ENCODE results near the gene IL23A.
"Not testable (repeated sequence)": the region's sequence is repeated elsewhere in the genome, so short reads cannot be mapped to it uniquely, and the experiment has no call there.

The IL23A gene

DNA sequence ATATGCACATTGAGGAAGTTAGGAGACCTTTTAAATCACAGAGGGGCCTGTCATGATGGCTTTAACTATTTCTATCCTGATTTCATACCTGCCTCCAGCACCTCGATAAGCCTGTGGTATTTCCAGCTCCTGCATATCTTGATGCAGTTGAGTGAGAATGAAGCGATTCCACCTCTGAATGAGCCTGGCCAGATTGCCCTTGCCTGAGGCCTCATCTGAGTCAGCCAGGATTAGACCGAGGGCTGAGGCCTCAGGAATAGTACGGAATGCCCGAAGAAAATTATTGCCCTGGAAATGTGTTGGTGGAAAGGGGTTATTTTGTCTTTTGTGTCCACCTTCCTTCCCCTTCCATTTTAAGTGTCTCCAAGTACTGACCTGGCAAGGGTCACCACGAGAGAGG lies 14.5 kb upstream of the IL23A start:
- in situ Hi-C loops (cut with HindIII; ENCODE audit: low sequenced_read_pairs), result no loop called here

DNA sequence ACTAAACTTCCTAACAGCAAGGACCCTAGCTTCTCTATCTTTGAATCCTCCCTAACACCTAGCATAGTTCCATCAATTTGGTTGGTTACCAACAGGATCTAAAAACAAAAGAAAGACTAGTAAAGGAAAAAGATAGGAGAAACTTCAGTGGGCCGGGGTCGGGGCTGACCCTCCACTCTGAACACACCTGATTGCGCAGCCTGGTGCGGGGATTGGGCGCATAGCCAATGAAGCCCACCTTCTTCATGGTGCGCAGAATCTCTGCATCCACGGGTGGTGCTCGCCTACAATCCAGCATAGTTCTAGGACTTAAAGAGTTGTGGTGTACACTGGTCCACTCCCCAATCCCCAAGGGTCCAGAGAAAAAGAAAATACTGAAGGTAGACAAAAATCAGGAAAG lies 12.6 kb upstream of the IL23A start:
- in situ Hi-C loops (cut with HindIII; ENCODE audit: low sequenced_read_pairs), result no loop called here

DNA sequence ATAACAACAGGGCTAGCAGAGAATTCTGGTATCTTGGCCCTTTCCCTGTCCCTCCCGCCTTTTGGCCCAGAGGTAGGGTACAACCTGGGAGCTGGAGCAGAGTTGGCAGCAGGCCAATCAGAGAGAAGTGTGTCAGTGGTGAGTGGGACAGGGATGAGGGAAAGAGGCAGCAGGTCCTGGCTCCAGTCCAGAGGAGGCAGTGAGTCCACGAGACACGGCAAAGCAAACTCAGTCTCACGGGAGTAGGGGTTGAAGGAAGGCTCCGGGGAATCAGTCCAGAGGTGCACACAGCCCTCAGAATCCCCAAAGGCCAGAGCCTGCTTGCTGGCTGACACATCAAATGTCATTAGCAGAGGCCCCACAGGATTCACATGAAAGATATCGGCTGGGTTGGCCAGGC lies 12.2 kb upstream of the IL23A start:
- in situ Hi-C loops (cut with HindIII; ENCODE audit: low sequenced_read_pairs), result no loop called here

DNA sequence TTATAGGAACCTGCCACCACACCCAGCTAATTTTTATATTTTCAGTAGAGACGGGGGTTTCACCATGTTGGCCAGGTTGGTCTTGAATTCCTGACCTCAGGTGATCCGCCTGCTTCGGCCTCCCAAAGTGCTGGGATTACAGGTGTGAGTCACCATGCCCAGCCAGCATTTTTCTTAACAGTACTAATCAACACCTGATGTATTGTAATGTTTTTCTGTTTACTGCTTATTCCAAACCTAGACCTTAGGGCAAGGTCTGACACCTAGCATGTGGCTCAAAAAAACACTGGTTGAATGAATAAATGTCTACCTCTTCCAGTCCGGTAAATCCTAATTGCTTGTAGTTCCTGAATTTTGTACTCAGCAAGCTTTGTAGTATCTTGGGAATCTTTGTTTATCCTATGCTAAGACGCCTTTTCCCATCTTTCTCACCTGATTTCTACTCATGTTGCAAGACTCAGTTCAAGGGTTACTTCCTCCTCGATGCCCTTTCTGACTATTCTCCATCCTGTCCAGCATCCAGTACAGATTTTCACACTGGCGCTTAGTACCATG lies 7.7 kb upstream of the IL23A start:
- in situ Hi-C loops (cut with HindIII; ENCODE audit: low sequenced_read_pairs), result no loop called here

DNA sequence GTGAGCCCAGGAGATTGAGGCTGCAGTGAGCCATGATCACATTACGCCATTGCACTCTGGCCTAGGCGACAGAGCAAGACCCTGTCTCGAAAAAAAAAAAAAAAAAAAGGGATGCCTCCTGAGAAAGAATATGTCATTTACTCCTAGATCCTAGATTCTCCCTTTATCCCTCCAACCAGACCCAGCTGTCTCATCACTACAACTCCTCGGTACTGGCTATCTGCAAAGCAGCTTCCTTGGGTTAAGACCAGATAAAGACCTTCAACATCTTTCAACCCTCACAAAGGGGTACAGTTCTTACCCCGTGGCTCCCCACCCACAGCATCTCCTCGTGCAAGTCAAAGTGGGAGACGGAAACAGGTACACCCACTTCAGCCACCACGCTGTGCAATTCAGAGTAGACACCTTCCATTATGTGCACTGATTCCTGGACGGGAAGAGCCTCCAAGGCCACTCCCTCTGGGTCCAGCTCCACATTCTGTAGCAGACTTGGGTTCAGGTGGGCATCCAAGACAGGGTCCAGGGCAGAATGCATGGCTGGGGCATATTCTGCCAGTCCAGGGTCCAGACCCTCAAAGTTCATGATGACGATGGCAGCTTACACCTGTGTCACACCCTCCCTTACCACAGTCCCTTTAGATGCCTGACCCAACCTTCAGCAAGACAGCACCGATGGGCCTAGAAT lies 6.0 kb upstream of the IL23A start:
- in situ Hi-C loops (cut with HindIII; ENCODE audit: low sequenced_read_pairs), result no loop called here

DNA sequence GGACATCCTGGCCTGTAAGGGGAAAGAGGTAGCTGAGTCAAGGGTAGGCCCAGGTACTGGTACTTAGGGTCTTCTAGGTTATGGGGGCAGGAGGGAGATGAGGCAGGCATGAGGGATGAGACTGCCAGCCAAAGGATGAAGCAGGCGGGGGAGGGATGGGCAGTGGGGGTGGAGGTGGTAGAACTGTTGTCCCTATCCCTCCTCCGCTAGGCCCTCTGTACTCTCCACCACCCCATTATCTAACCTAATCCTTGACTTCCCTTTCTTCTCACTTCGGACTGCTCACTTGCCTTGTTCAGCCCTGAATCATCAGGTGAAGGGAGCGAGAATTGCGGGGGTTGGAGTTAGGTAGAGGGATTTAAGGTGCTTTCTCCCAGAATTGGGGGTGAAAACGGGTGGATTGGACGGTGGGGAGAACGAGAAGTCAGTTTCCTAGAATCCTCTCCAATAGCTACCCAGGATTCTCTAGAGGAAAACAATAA lies 5.4 kb upstream of the IL23A start:
- in situ Hi-C loops (cut with HindIII; ENCODE audit: low sequenced_read_pairs), result no loop called here

DNA sequence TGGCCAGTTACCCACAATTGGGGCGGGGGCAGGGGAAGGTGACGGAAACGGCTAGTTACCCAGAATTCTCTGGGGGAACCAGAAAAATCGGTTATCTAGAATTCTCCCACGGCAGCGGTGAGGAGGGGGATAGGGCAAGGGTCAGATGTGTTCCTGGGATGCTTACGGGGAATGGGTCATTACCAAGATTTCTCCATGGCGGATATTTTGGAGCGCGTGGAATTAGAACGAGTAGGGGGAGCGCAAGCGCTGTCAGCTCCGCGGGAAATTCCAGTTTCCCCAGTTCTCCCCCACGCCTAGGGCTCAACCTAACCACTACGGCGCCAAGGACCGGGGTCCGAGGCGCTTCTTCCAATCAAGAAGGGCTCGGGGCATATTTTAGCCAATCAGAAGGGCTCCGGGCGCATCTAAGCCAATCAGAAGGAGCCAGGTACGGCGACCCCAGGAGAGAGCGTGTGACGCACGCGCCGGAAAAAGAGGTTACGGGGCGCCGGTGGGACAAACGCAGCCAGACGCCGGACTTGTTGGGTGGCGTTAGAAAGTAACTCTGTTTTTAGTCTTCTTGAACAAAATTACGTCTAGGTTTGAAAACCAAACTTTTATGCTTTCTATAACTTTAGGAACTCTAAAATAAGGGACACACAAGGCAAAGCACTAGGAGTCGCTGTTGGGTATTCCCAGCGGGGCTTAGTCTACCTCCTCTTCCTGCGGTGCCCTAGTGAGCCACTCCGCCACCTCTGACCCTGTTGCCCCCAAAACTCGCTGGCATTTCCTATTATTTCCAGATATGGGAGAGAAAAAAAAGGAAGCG lies 4.8 kb upstream of the IL23A start, which contains the start of gene PAN2:
Gene PAN2, minus strand, starts transcription at position 322 of the 811 bp plus-strand sequence. CDS start 906 bp downstream, outside the sequence.
- in situ Hi-C loops (cut with HindIII; ENCODE audit: low sequenced_read_pairs), result no loop called here

DNA sequence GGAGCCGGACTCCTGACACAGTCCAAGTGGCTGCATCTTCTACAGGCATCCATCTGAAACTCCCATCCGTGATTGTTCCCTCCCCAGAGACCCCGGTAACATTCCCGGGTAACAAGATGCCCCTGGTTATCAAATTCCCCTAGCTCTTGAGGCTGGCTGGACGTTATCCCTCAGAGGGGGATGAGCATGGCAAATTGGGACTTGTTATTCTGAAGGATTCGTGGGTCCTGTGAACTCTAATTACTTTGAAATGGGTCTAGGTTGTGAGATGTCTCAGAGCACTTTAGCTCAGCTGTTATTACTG lies 4.2 kb upstream of the IL23A start:
- in situ Hi-C loops (cut with HindIII; ENCODE audit: low sequenced_read_pairs), result no loop called here

DNA sequence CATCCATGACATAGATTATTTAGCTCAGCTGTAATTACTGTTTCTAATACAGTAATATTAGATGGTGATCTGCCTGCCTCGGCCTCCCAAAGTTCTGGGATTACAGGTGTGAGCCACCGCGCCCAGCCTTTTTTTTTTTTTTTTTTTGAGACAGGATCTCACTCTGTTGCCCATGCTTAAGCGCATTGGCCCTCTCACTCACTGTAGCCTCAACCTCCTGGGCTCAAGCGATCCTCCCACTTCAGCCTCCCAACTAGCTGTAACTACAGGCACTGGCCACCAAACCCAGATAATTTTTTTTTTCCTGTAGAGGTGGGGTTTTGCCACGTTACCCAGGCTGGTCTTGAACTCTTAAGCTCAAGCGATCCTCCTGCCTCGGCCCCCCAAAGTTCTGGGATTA lies 3.2 kb upstream of the IL23A start:
- in situ Hi-C loops (cut with HindIII; ENCODE audit: low sequenced_read_pairs), result not testable (repeated sequence)

DNA sequence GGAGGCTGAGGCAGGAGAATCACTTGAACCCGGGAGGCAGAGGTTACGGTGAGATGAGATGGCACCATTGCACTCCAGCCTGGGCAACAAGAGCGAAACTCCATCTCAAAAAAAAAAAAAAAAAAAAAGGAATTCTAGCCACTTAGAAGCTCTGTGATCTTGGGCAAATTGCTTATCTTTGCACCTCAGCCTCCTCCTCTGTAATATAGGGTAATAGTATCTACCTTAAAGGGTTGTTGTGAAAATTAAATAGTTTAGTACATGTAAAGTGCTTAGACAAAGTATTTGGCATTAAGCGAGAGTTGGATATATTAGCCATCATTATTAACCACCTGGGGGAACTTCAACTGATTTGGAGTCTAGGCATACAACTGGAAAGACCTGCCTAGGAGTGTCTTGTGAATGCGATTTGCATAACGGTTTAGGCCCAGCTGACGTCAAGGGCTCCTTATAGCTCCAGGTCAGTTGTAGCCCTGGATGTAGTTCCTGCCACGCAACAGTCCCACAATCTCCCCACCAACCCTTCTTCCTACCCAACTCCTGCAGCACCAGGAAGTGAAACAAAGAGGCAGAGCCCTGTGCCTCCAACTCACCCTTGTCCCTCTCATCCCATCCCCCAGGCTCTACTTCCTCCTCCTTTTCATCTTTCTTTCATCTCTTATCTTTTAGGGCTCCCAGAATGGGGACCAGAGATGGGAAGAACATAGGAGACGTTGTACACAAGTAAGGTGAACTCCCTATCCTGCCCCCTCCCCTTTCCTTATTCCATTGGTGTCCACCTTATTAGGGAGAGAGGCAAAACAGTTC lies 2.1 kb upstream of the IL23A start:
- in situ Hi-C loops (cut with HindIII; ENCODE audit: low sequenced_read_pairs), result no loop called here

DNA sequence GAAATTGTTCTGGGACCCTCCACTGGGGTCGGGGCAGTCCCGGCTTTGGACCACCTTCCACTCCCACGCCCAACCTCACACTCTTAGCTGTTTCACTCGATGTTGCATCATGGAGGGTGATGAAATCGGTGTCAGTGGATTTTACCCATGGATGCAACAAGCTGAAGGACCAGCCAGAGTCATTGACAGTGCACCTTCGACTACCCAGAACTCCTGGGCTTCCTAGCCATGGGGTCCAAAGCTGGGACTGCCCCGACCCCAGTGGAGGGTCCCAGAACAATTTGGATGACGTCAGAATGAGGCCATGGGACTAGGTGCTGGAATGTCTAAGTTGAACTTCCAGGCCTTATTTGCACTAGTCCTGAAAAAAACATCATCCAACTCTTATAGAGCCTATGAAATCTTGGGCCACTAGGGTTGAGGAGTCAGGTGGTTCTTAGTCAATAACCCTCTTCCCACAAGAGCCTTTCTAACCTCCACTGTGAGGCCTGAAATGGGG lies 882 bp upstream of the IL23A start:
- in situ Hi-C loops (cut with HindIII; ENCODE audit: low sequenced_read_pairs), result no loop called here

DNA sequence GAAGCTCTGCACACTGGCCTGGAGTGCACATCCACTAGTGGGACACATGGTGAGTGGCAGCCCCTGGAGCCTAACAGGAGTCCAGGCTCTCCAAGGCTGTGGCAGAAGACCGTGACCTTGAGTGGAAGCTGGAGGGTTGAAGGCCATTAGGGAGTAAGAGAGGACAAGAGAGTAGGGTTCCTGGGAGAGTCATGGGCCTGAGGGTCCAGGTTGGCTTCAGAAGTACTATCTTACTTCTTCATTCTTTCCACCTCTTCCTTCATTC lies 406 bp downstream of the IL23A start:
- in situ Hi-C loops (cut with HindIII; ENCODE audit: low sequenced_read_pairs), result no loop called here

DNA sequence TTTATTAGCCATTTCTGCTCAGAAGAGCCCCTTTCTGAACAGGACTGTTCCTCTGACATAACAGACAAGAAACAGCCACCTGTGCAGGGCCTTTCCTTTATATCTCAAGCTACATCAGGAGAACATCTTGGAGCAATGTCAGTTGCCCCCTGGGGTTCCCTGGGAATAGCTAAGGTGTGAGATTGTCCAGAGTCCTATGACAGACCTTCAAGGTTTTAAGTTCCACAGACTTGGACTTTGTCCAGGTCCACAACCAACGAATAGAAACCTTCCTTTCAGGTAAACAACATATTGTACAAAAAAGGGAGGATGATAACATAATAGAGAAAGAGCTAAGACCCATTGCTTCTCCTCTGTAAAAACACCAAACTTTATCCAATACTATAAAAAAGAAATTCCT lies 2.9 kb downstream of the IL23A start:
- in situ Hi-C loops (cut with HindIII; ENCODE audit: low sequenced_read_pairs), result no loop called here

DNA sequence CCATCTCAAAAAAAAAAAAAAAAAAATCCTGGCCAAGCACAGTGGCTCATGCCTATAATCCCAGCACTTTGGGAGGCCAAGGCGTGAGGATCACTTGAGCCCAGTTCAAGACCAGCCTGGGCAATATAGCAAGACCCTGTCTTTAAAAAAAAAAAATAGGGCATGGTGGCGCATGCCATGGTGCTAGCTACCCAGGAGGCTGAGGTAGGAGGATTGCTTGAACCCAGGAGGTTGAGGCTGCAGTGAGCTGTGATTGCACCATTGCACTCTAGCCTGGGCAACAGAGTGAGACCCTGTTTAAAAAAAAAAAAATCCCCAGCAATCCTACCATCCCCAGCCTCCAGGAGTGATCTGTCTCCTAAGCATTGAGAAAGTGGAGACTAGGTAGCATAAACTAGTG lies 3.6 kb downstream of the IL23A start:
- in situ Hi-C loops (cut with HindIII; ENCODE audit: low sequenced_read_pairs), result not testable (repeated sequence)

DNA sequence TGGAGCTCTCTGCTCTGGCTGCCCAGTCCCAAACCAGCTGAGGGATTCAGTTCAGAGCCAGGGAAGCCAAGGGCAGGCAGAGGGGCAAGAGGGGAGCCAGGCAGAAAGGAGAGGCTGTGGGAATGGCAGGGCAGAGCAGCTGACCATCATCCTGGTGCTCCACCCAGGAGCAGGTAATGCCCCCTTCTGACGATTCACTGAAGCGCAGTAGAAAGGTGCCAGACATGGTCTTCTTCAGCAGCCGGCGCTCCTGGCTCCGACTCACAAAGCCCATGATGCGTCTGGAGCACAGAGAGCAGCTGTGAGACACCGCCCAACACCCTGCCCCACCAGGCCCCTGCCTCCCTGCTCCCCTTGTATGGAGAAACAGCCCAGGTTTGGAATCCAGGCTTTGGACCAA lies 8.0 kb downstream of the IL23A start:
- in situ Hi-C loops (cut with HindIII; ENCODE audit: low sequenced_read_pairs), result no loop called here

DNA sequence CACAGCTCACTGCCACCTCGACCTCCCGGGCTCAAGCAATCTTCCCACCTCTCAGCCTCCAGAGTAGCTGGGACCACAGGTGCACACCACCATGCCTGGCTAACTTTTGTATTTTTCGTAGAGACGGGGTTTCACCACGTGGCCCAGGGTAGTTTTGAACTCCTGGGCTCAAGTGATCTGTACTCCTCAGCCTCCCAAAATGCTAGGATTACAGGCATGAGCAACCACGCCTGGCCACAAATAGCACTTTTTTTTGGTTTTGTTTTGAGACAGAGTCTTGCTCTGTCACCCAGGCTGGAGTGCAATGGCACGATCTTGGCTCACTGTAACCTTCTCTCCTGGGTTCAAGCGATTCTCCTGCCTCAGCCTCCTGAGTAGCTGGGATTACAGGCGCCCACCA lies 8.6 kb downstream of the IL23A start:
- in situ Hi-C loops (cut with HindIII; ENCODE audit: low sequenced_read_pairs), result not testable (repeated sequence)

DNA sequence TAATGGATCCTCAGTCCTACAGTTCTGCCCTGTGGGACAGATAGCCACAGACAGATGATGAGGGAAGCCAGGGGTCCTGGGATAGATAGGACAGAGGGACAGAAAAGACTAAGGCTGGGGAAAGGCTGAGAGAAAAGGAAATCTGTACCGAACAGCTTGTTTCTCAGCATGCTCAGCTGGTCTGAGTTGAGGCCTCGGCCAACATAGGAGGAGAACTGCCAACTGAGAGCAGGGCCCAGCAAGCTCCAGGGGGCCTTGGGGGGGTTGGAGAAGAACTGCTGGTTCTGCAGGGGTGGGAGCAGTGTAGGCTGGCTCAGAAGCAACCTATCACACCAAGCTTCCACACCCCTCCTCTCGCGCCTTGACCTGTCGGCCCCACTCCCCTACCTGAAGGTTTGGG lies 10.1 kb downstream of the IL23A start:
- in situ Hi-C loops (cut with HindIII; ENCODE audit: low sequenced_read_pairs), result no loop called here

DNA sequence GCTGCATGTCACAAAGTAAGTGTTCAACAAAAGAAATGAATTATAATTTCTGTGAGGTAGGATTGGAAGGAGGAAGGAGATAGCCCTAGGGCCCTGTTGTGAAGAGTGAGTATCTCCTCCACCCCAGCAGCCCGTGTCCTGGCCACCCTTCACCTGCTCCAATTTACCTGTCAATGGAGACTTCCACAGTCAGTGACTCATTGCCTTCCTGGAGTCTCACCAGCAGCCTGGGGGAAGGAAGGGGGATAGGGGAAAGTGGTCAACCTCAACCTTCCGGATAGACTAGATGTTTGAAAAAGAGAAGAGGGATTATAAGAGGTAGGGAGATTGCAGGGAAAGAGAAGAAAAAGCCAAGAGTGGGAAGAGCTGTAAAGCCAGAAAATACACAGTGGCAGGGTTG lies 12.0 kb downstream of the IL23A start:
- in situ Hi-C loops (cut with HindIII; ENCODE audit: low sequenced_read_pairs), result no loop called here

DNA sequence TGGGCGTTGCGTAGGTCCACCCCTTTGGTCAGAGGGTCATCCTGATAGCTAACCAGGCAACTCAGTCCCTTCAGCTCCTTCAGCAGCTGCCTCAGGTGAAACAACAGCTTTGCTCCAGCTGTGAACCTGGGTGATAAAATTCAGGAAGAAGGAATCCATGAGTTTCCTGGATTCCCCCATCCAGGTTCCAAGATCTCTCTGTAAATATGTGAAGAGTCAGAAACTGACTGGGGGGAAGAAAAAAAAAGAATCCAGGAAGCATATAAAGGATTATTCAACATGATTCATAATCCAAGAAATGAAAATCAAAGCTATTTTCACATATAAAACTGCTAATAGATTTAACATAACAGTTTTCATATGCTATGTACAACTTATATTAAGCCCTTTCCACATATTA lies 12.6 kb downstream of the IL23A start:
- in situ Hi-C loops (cut with HindIII; ENCODE audit: low sequenced_read_pairs), result no loop called here

DNA sequence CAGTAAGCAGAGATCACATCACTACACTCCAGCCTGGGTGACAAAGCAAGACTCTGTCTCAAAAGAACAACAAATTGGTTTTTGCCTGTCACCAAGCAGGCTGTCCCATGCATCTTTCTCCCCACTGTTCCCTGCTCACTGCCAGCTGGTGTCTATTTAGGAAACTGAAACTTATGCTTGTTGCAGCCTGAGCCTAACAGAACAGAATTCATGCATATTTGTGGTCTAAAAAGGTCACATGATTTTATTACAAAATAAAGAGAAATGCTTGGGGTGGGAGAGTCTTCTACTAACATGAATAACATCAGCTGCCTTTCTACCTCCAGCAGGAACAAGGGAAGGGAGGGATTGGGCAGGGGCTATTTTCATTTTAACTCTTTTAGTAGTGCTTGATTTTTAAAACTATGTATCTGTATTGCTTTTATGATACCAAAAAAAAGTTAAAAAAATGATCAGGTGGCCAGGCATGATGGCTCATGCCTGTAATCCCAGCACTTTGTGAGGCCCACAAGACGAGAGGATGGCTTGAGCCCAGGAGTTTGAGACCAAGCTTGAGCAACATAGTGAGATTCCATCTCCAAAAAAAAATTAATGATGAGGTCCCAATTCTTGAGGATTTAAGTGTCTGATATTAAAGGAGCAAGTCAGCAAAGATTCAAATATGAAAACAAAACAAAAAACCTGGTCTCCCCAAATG lies 20.3 kb downstream of the IL23A start:
- in situ Hi-C loops (cut with HindIII; ENCODE audit: low sequenced_read_pairs), result no loop called here

All from DLD1 (cell line).